IMR-90 (cell line): ENCODE measurements around the gene TUFM. TPM values are rescaled to one million over a fixed set of nuclear protein-coding genes. Genes with fewer than 3 reads are reported as not detected.
"Not testable (repeated sequence)": the region's sequence is repeated elsewhere in the genome, so short reads cannot be mapped to it uniquely, and the experiment has no call there.

Source experiments
- ATAC-seq: fragments of 200-7000 bp; cut with Tn5 transposase; 2 replicates; pipeline ENCODE4 v1.9.1; 2020; ENCODE audit warnings: low read depth, mild to moderate bottlenecking, moderate library complexity
- BruUV-seq: library from RNA; stranded (reverse); fragments of 400-500 nt; replicated peaks from 2 replicates; lab custom pipeline; 2021; lab: Mats Ljungman, UMichigan
- CTCF ChIA-PET: fragments of 300-600 bp; formaldehyde crosslinking; extraction: SDS; loops from one replicate; lab custom pipeline; 2021; ENCODE audit warnings: antibody characterized with exemption; lab: Yijun Ruan, JAX
- POLR2A ChIA-PET: fragments of 300-600 bp; sonication (Branson Sonifier 250); formaldehyde crosslinking; loops from one replicate; lab custom pipeline; 2022; ENCODE audit warnings: antibody characterized with exemption; ENCODE audit not compliant: unreplicated experiment; lab: Charles Lee
- DNase-seq: peaks from one replicate; pipeline ENCODE4 v3.0.0; 2013
- H2AFZ ChIP-seq: replicated peaks from 2 replicates; pipeline ENCODE3; 2013; ENCODE audit warnings: low read length, mild to moderate bottlenecking; ENCODE audit not compliant: poor library complexity
- H2AK5ac ChIP-seq: 2 replicates; pipeline ENCODE4 v1.6.1; 2013; ENCODE audit warnings: low read depth, low read length, inconsistent platforms
- H2AK9ac ChIP-seq: replicated peaks from 2 replicates; pipeline ENCODE3; 2013; ENCODE audit warnings: mild to moderate bottlenecking, low read depth, low read length, moderate library complexity; ENCODE audit not compliant: poor library complexity
- H2BK120ac ChIP-seq: 2 replicates; pipeline ENCODE4 v1.6.1; 2013; ENCODE audit warnings: low read depth, low read length, inconsistent platforms
- H2BK15ac ChIP-seq: 3 replicates; pipeline ENCODE4 v1.6.1; 2013; ENCODE audit warnings: low read depth, low read length, inconsistent platforms
- H2BK20ac ChIP-seq: 2 replicates; pipeline ENCODE4 v1.6.1; 2013; ENCODE audit warnings: low read depth, mild to moderate bottlenecking, inconsistent platforms, low read length, moderate library complexity
- H2BK5ac ChIP-seq: 2 replicates; pipeline ENCODE4 v1.6.1; 2013; ENCODE audit warnings: mild to moderate bottlenecking, low read depth, low read length, inconsistent platforms; ENCODE audit not compliant: poor library complexity, severe bottlenecking
- H3K14ac ChIP-seq: replicated peaks from 2 replicates; pipeline ENCODE4 v1.6.1; 2013; ENCODE audit warnings: low read depth, low read length, inconsistent platforms
- H3K18ac ChIP-seq: 2 replicates; pipeline ENCODE4 v1.6.1; 2013; ENCODE audit warnings: low read depth, low read length, control low read depth
- H3K23ac ChIP-seq: 2 replicates; pipeline ENCODE4 v1.6.1; 2013; ENCODE audit warnings: low read depth, low read length, inconsistent platforms
- H3K27ac ChIP-seq: 2 replicates; pipeline ENCODE4 v1.5.1; 2013; ENCODE audit warnings: mild to moderate bottlenecking, control low read depth, low read length; ENCODE audit not compliant: insufficient read depth
- H3K27me3 ChIP-seq: 2 replicates; pipeline ENCODE4 v1.6.1; 2013; ENCODE audit warnings: low read length; ENCODE audit not compliant: control insufficient read depth, insufficient read depth
- H3K36me3 ChIP-seq: 2 replicates; pipeline ENCODE4 v1.6.1; 2013; ENCODE audit warnings: low read length, mixed read lengths; ENCODE audit not compliant: control insufficient read depth, insufficient read depth
- H3K4ac ChIP-seq: 2 replicates; pipeline ENCODE4 v1.6.1; 2013; ENCODE audit warnings: low read depth, low read length, inconsistent platforms
- H3K4me1 ChIP-seq: 2 replicates; pipeline ENCODE4 v1.6.1; 2013; ENCODE audit warnings: low read length, mixed read lengths; ENCODE audit not compliant: control insufficient read depth, insufficient read depth
- H3K4me2 ChIP-seq: 2 replicates; pipeline ENCODE4 v1.6.1; 2013; ENCODE audit warnings: low read depth, mild to moderate bottlenecking, control low read depth, low read length, moderate library complexity
- H3K4me3 ChIP-seq: 2 replicates; pipeline ENCODE4 v1.5.1; 2013; ENCODE audit warnings: low read depth, mild to moderate bottlenecking, control low read depth, low read length, moderate library complexity; ENCODE audit not compliant: insufficient read depth
- H3K56ac ChIP-seq: 2 replicates; pipeline ENCODE4 v1.6.1; 2013; ENCODE audit warnings: low read length, inconsistent platforms; ENCODE audit not compliant: insufficient read depth; ENCODE audit errors: extremely low read depth
- H3K79me1 ChIP-seq, 2 experiments: 2 replicates each; pipeline ENCODE4 v1.6.1; 2013; ENCODE audit warnings: low read length in 2 of 2, inconsistent platforms in 1 of 2, low read depth in 1 of 2
- H3K9ac ChIP-seq: 2 replicates; pipeline ENCODE4 v1.6.1; 2013; ENCODE audit warnings: low read depth, low read length, control low read depth
- H3K9me1 ChIP-seq: 2 replicates; pipeline ENCODE4 v1.6.1; 2013; ENCODE audit warnings: low read length, inconsistent platforms; ENCODE audit not compliant: insufficient read depth
- H3K9me3 ChIP-seq: 2 replicates; pipeline ENCODE4 v1.6.1; 2013; ENCODE audit warnings: low read length; ENCODE audit not compliant: control insufficient read depth, insufficient read depth
- H4K20me1 ChIP-seq: 2 replicates; pipeline ENCODE4 v1.6.1; 2013; ENCODE audit warnings: low read length, inconsistent platforms; ENCODE audit not compliant: insufficient read depth
- H4K5ac ChIP-seq: 2 replicates; pipeline ENCODE4 v1.6.1; 2013; ENCODE audit warnings: mild to moderate bottlenecking, low read depth, low read length, control low read depth
- H4K8ac ChIP-seq, 2 experiments: 2 replicates each; pipeline ENCODE4 v1.6.1; 2013; ENCODE audit warnings: low read depth in 2 of 2, low read length in 2 of 2, control low read depth in 1 of 2, inconsistent platforms in 1 of 2
- H4K91ac ChIP-seq: 2 replicates; pipeline ENCODE4 v1.6.1; 2013; ENCODE audit warnings: low read depth, low read length, inconsistent platforms; ENCODE audit not compliant: insufficient read depth
- WGBS, 2 experiments: methylation state at CpG; one replicate each; pipeline versions ENCODE4 v1.1.5 to v1.1.7; 2013; ENCODE audit warnings: missing lambda C conversion rate in 2 of 2; ENCODE audit not compliant: insufficient read length in 1 of 2; ENCODE audit errors: extremely low coverage in 2 of 2; 5-methylcytosine and 5-hydroxymethylcytosine counted together
- dilution Hi-C: fragments of 300-500 bp; cut with HindIII; formaldehyde crosslinking; loops from one replicate; pipeline ENCODE4 v1.14.3; 2018; ENCODE audit warnings: low sequenced_read_pairs; ENCODE audit not compliant: unreplicated experiment
- in situ Hi-C: fragments of 300-500 bp; cut with MboI; formaldehyde crosslinking; loops from 3 replicates; pipeline ENCODE4 v1.14.3; 2019; ENCODE audit warnings: low sequenced_read_pairs, inconsistent platforms, mixed read lengths
- intact Hi-C: fragments of 100-400 bp; cut with micrococcal nuclease; formaldehyde crosslinking; loops from 2 replicates; pipeline ENCODE4 v1.10.0; 2022
- polyA plus RNA-seq, 3 experiments: library from polyadenylated mRNA; depleted of rRNA; stranded (reverse); fragments of >200 nt; gene quantifications; 2 replicates each; pipeline ENCODE4 v1.2.3, GENCODE V29; 2012; ENCODE audit warnings: low replicate concordance in 1 of 3
- total RNA-seq: library from RNA; depleted of rRNA; stranded (reverse); fragments of >200 nt; gene quantifications from 2 replicates; pipeline ENCODE4 v1.2.3, GENCODE V29; 2012

TUFM gene
- total and polyA plus RNA-seq, 2 of the 4 experiments (the other 2 are of a cell fraction): 80.3 to 126 TPM

DNA sequence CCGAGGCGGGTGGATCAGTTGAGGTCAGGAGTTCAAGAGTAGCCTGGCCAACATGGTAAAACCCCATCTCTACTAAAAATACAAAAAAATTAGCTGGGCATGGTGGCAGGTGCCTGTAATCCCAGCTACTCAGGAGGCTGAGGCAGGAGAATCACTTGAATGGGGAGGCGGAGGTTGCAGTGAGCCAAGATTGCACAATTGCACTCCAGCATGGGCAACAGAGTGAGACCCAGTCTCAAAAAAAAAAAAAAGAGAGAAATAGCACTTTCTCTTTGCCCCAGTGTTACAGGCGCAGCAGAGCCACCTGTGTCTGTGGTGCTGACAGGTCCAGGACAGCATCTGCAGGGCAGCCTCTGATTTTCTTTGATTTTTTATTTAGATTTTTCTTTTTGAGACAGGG is 35.4 kb upstream of the TUFM start:
- H3K4ac ChIP-seq, H3K4me2 ChIP-seq, H3K14ac ChIP-seq, H4K91ac ChIP-seq, H3K18ac ChIP-seq, H2AFZ ChIP-seq, in situ Hi-C loops, H2AK5ac ChIP-seq, H3K56ac ChIP-seq, H3K9ac ChIP-seq, H3K9me3 ChIP-seq, H4K5ac ChIP-seq, CTCF ChIA-PET, dilution Hi-C loops, H4K8ac ChIP-seq, H2BK5ac ChIP-seq, H3K27me3 ChIP-seq, ATAC-seq, H2BK20ac ChIP-seq, H3K23ac ChIP-seq, H4K20me1 ChIP-seq, BruUV-seq, H3K4me1 ChIP-seq, H2AK9ac ChIP-seq, H3K9me1 ChIP-seq, H3K4me3 ChIP-seq, H2BK120ac ChIP-seq, H2BK15ac ChIP-seq, H3K27ac ChIP-seq, POLR2A ChIA-PET, H3K36me3 ChIP-seq, DNase-seq: not testable (repeated sequence)
- peaks cover 4 to 13% of the 10 kb centered on the region in 2 experiments; a peak in 2 of 4 replicates for H3K79me1 ChIP-seq
- no CpG with 5 or more reads among the region's 4 CpGs for WGBS, 2 experiments
- intact Hi-C loops: loop anchor here (5.0 kb wide), 1 partner anchor 36 kb away; no protein-coding TSS in a partner anchor
